H9 (cell line): ENCODE results near the gene CCDC150. TPM values are rescaled to one million over a fixed set of nuclear protein-coding genes. Genes with fewer than 3 reads are reported as not detected.

Source experiments
- DNase-seq: peaks from one replicate; pipeline ENCODE4 v3.0.0-alpha.2; 2017
- H2AFZ ChIP-seq: one replicate; pipeline ENCODE4 v1.6.1; 2013; ENCODE audit warnings: mild to moderate bottlenecking, low read length, control low read depth, moderate library complexity
- H2AK5ac ChIP-seq: 2 replicates; pipeline ENCODE4 v1.6.1; 2013; ENCODE audit warnings: low read length, control low read depth, mixed read lengths; ENCODE audit not compliant: insufficient read length
- H2BK120ac ChIP-seq: one replicate; pipeline ENCODE4 v1.6.1; 2013; ENCODE audit warnings: low read depth, mild to moderate bottlenecking, low read length, control low read depth, inconsistent platforms; ENCODE audit not compliant: poor library complexity, severe bottlenecking
- H2BK12ac ChIP-seq: 2 replicates; pipeline ENCODE4 v1.6.1; 2013; ENCODE audit warnings: low read length, control low read depth, mixed read lengths, low read depth; ENCODE audit not compliant: insufficient read length
- H2BK15ac ChIP-seq: 2 replicates; pipeline ENCODE4 v1.6.1; 2013; ENCODE audit warnings: low read depth, low read length, control low read depth
- H2BK20ac ChIP-seq: one replicate; pipeline ENCODE4 v1.6.1; 2013; ENCODE audit warnings: low read depth, mild to moderate bottlenecking, low read length, control low read depth, inconsistent platforms; ENCODE audit not compliant: poor library complexity, severe bottlenecking
- H2BK5ac ChIP-seq: 2 replicates; pipeline ENCODE4 v1.6.1; 2013; ENCODE audit warnings: low read length, control low read depth, mixed read lengths; ENCODE audit not compliant: insufficient read length
- H3K14ac ChIP-seq: 2 replicates; pipeline ENCODE4 v1.6.1; 2013; ENCODE audit warnings: low read length, control low read depth; ENCODE audit not compliant: insufficient read depth
- H3K18ac ChIP-seq: 2 replicates; pipeline ENCODE4 v1.6.1; 2013; ENCODE audit warnings: low read depth, mild to moderate bottlenecking, mixed read lengths, low read length, control low read depth; ENCODE audit not compliant: insufficient read length
- H3K23ac ChIP-seq: 2 replicates; pipeline ENCODE4 v1.6.1; 2013; ENCODE audit warnings: low read length, control low read depth, mixed read lengths, low read depth; ENCODE audit not compliant: insufficient read length
- H3K23me2 ChIP-seq: 2 replicates; pipeline ENCODE4 v1.6.1; 2013; ENCODE audit warnings: low read depth, mild to moderate bottlenecking, mixed read lengths, low read length, control low read depth; ENCODE audit not compliant: insufficient read length, poor library complexity, severe bottlenecking
- H3K27ac ChIP-seq: 2 replicates; pipeline ENCODE4 v1.5.1; 2013; ENCODE audit warnings: low read length, control low read depth, mixed read lengths, low read depth; ENCODE audit not compliant: insufficient read length
- H3K27me3 ChIP-seq: 2 replicates; pipeline ENCODE4 v1.6.1; 2013; ENCODE audit warnings: low read length, control low read depth, inconsistent platforms; ENCODE audit not compliant: insufficient read depth
- H3K4ac ChIP-seq: 2 replicates; pipeline ENCODE4 v1.6.1; 2013; ENCODE audit warnings: low read depth, mild to moderate bottlenecking, control low read depth, inconsistent platforms, low read length, moderate library complexity
- H3K4me1 ChIP-seq: 2 replicates; pipeline ENCODE4 v1.6.1; 2013; ENCODE audit warnings: low read length, control low read depth, inconsistent platforms; ENCODE audit not compliant: insufficient read depth
- H3K4me2 ChIP-seq: 2 replicates; pipeline ENCODE4 v1.6.1; 2013; ENCODE audit warnings: low read length, control low read depth, mixed read lengths; ENCODE audit not compliant: insufficient read length, insufficient read depth
- H3K56ac ChIP-seq: 2 replicates; pipeline ENCODE4 v1.6.1; 2013; ENCODE audit warnings: low read depth, mild to moderate bottlenecking, mixed read lengths, low read length, control low read depth; ENCODE audit not compliant: insufficient read length
- H3K79me1 ChIP-seq: 2 replicates; pipeline ENCODE4 v1.6.1; 2013; ENCODE audit warnings: low read depth, mild to moderate bottlenecking, moderate library complexity, low read length, control low read depth, inconsistent platforms; ENCODE audit not compliant: insufficient read depth, poor library complexity, severe bottlenecking
- H3K79me2 ChIP-seq: 2 replicates; pipeline ENCODE4 v1.6.1; 2013; ENCODE audit warnings: low read length, control low read depth, inconsistent platforms; ENCODE audit not compliant: insufficient read depth
- H3K9ac ChIP-seq: 2 replicates; pipeline ENCODE4 v1.6.1; 2013; ENCODE audit warnings: low read length, control low read depth, mixed read lengths; ENCODE audit not compliant: insufficient read length; ENCODE audit errors: extremely low read depth
- H3K9me3 ChIP-seq: one replicate; pipeline ENCODE4 v1.6.1; 2013; ENCODE audit warnings: low read depth, low read length, inconsistent platforms; ENCODE audit not compliant: control insufficient read depth
- H3T11ph ChIP-seq: one replicate; pipeline ENCODE4 v1.6.1; 2013; ENCODE audit warnings: mild to moderate bottlenecking, low read length, control low read depth, inconsistent platforms
- H4K20me1 ChIP-seq: one replicate; pipeline ENCODE4 v1.6.1; 2013; ENCODE audit not compliant: control insufficient read depth, insufficient read length, insufficient read depth
- H4K5ac ChIP-seq: 2 replicates; pipeline ENCODE4 v1.6.1; 2013; ENCODE audit warnings: low read depth, mild to moderate bottlenecking, mixed read lengths, low read length, control low read depth; ENCODE audit not compliant: insufficient read length
- H4K8ac ChIP-seq: replicated peaks from 2 replicates; pipeline ENCODE4 v1.6.1; 2013; ENCODE audit warnings: low read length, control low read depth, mixed read lengths, low read depth; ENCODE audit not compliant: insufficient read length
- H4K91ac ChIP-seq: 2 replicates; pipeline ENCODE4 v1.6.1; 2013; ENCODE audit warnings: low read depth, mild to moderate bottlenecking, moderate library complexity, mixed read lengths, low read length, control low read depth; ENCODE audit not compliant: insufficient read length
- H3K27ac Mint-ChIP-seq, 3 experiments: 2 replicates in 2 of 3; 3 replicates in 1 of 3; pipeline ENCODE4 v1.8.0; 2020 to 2021; ENCODE audit warnings: mixed read lengths in 3 of 3, mild to moderate bottlenecking in 1 of 3, moderate library complexity in 1 of 3
- H3K27me3 Mint-ChIP-seq: 2 replicates; pipeline ENCODE4 v1.8.0; 2021; ENCODE audit warnings: low read depth, mild to moderate bottlenecking, moderate library complexity, mixed read lengths
- H3K36me3 Mint-ChIP-seq, 3 experiments: 2 replicates in 2 of 3; 3 replicates in 1 of 3; pipeline ENCODE4 v1.8.0; 2020 to 2021; ENCODE audit warnings: low read depth in 3 of 3, mixed read lengths in 3 of 3; ENCODE audit not compliant: insufficient read depth in 1 of 3
- H3K4me1 Mint-ChIP-seq, 2 experiments: 2 replicates each; pipeline ENCODE4 v1.8.0; 2020; ENCODE audit warnings: mixed read lengths in 2 of 2
- H3K4me3 Mint-ChIP-seq, 2 experiments: 2 replicates in 1 of 2; 3 replicates in 1 of 2; pipeline ENCODE4 v1.8.0; 2020 to 2021; ENCODE audit warnings: mild to moderate bottlenecking in 2 of 2, mixed read lengths in 2 of 2, moderate library complexity in 1 of 2
- H3K9me3 Mint-ChIP-seq, 2 experiments: 2 replicates in 1 of 2; 3 replicates in 1 of 2; pipeline ENCODE4 v1.8.0; 2020; ENCODE audit warnings: mild to moderate bottlenecking in 2 of 2, mixed read lengths in 2 of 2, moderate library complexity in 1 of 2
- CTCF ChIP-seq: fragments of 200-600 bp; sonication (generic); conservative IDR thresholded peaks from 3 replicates; pipeline ENCODE4 v1.8.0; 2021; ENCODE audit warnings: antibody characterized with exemption, mild to moderate bottlenecking
- WGBS: extraction: QIAGEN DNeasy Blood & Tissue Kit; methylation state at CpG from one replicate; pipeline ENCODE4 v1.1.7; 2013; ENCODE audit warnings: missing lambda C conversion rate, low lambda C conversion rate, mixed read lengths; ENCODE audit not compliant: insufficient read length; ENCODE audit errors: extremely low coverage; 5-methylcytosine and 5-hydroxymethylcytosine counted together
- total RNA-seq: library from RNA; stranded (reverse); gene quantifications from 2 replicates; pipeline ENCODE4 v1.2.1, GENCODE V29; 2021

The CCDC150 gene
- total RNA-seq, 1 experiment from 2014 or later = 26.2 TPM

DNA sequence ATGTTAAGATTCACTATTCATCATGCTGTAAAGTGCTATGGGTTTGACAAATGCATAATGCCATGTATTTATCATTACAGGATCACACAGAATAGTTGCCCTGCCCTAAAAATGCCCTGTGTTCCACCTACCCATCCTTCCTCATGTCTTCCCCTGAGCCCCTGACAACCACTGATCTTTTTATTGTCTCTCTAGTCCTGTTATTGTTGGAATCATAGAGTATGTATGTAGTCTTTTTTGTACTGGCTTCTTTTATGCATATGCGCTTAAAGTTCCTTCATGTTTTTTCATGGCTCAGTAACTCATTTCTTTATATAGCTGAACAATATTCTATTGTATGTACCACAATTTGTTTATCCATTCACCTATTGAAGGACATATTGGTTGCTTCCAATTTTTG, 20.3 kb downstream of the CCDC150 start:
- H2BK15ac ChIP-seq = no peak overlapping the region
- no peak overlapping the region for H2AFZ ChIP-seq
- no peaks in the 10 kb centered on the region for H4K20me1 ChIP-seq
- H3K9me3 Mint-ChIP-seq = no peaks in the 10 kb centered on the region
- H3K79me2 ChIP-seq = peaks cover 13% of the 10 kb centered on the region
- peaks cover 18 to 40% (median 24%) of the 10 kb centered on the region in 3 experiments for H3K36me3 Mint-ChIP-seq
- no peaks in the 10 kb centered on the region for H3K27me3 ChIP-seq
- TF ChIP-seq CTCF = no peak
- no peak overlapping the region for H3K9ac ChIP-seq
- H3K79me1 ChIP-seq = peaks cover 7% of the 10 kb centered on the region
- H3K4me3 Mint-ChIP-seq = no peak overlapping the region
- H2BK20ac ChIP-seq = no peak overlapping the region
- no peak overlapping the region for H3K4me2 ChIP-seq
- no peak overlapping the region for H3K27ac ChIP-seq
- no peak overlapping the region for H2BK120ac ChIP-seq
- H3T11ph ChIP-seq = no peak overlapping the region
- DNase-seq = no peak
- no peak overlapping the region for H3K23ac ChIP-seq
- no peak overlapping the region for H4K5ac ChIP-seq
- H3K27me3 Mint-ChIP-seq = no peaks in the 10 kb centered on the region
- H2BK12ac ChIP-seq = no peak overlapping the region
- no peaks in the 10 kb centered on the region for H3K23me2 ChIP-seq
- H3K27ac Mint-ChIP-seq = no peak overlapping the region
- no peak overlapping the region for H4K91ac ChIP-seq
- no peaks in the 10 kb centered on the region for H3K4me1 ChIP-seq
- peaks cover 0 to 7% of the 10 kb centered on the region in 2 experiments; a peak in 2 of 4 replicates for H3K4me1 Mint-ChIP-seq
- no peak overlapping the region for H3K56ac ChIP-seq
- no peak overlapping the region for H2BK5ac ChIP-seq
- H3K4ac ChIP-seq = no peak overlapping the region
- no peak overlapping the region for H4K8ac ChIP-seq
- H3K14ac ChIP-seq = no peak overlapping the region
- WGBS = no CpG with 5 or more reads among the region's 1 CpG
- no peaks in the 10 kb centered on the region for H3K9me3 ChIP-seq
- H3K18ac ChIP-seq = no peak overlapping the region
- no peak overlapping the region for H2AK5ac ChIP-seq
